ENCODE results near the gene FAM163B.

FAM163B gene

GRCh38 chr9:133591985-133592384 lies 17.2 kb downstream of the FAM163B start:
- peaks cover 22% of the 10 kb centered on the region for H3K27me3 Mint-ChIP-seq
- H3K36me3 Mint-ChIP-seq, result no peaks in the 10 kb centered on the region
- DNase-seq (ENCODE audit: low spot score in 2 of 2), result no peak
- no peak for ATAC-seq (ENCODE audit: low read depth)
- H3K4me3 Mint-ChIP-seq, result no peak overlapping the region
- H3K4me1 Mint-ChIP-seq, result no peaks in the 10 kb centered on the region
- peaks cover 3% of the 10 kb centered on the region for H3K9me3 Mint-ChIP-seq
- H3K27ac Mint-ChIP-seq, result no peak overlapping the region

DNA sequence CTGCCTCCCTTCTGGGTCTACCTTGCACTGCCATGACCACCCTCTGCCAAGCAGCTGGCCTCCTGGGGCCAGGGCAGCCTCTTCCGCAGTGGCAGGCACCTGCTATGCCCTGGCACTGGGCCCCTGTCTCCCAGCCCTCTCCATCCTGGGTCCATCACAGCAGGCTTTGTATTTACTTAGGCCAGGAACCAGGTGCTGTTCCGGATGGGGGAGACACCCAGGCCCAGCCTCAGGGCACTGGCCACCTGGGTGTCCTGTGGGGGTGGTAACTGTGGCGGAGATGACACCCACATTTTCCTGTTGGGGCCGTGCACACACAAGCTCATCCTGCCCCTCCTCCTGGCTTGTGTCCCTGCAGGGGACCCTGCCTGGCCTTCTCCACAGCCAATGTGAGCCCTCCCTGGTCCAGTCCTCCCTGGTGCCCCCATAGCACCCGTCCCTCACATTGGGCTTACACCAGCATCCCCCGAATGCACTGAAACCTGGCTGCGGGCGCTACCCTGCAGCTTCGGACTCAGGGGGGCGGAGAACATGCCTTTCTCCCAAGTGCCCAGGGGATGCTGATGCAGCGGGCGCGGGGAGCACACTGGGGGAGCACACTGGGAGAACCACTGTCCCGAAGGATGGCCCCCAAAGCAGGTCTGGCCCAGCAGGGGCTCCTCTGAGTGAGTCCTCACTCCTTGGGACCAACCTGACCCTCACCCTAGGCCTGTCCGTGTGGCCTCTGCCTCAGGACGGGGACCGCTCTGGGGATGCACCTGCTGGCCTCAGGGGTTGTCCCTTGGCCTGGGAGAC lies 17.9 kb downstream of the FAM163B start:
- Mint-ChIP-seq H3K4me3 (no peak overlapping the region), H3K27ac (no peak overlapping the region), H3K27me3 (peaks cover 22% of the 10 kb centered on the region), H3K4me1 (no peaks in the 10 kb centered on the region), H3K36me3 (no peaks in the 10 kb centered on the region), H3K9me3 (peaks cover 2% of the 10 kb centered on the region)
- DNase-seq (ENCODE audit: low spot score in 2 of 2), result no peak
- ATAC-seq (ENCODE audit: low read depth), result no peak

DNA sequence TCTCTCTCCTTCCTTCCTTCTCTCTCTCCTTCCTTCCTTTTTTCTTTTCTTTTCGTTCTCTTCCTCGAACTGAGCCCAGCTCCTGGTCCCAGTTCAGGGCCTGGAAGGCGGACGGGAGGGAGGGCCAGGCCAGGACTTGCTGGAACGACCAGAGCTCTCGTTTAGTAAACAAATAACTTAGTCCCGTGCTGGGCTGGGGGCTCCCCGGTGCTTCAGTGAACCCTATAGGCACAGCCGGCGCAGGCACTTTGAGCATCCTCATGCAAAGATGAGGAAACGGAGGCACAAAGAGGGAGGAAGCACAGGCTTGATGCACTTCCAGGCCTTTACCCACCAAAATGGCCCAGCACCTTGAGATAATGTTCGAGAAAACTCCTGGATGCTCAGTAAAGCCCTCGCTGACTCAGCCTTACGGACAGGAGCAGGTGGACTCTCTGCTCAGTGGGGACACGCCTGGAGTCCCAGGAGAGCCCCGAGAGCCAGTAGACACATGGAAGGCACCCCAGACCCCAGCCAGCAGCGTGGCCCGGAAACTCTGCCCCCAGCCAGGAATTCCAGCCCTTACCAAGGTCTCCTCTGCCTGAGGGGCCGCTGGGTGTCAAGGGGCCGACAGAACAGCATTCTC lies 18.8 kb downstream of the FAM163B start:
- H3K27ac Mint-ChIP-seq, result peak overlapping the region; percentile 48

GRCh38 chr9:133589454-133590227 lies 19.5 kb downstream of the FAM163B start:
- no peak for ATAC-seq (ENCODE audit: low read depth)
- no peak overlapping the region for H3K4me3 Mint-ChIP-seq
- H3K9me3 Mint-ChIP-seq, result peaks cover 2% of the 10 kb centered on the region
- H3K27me3 Mint-ChIP-seq, result peaks cover 19% of the 10 kb centered on the region
- no peaks in the 10 kb centered on the region for H3K36me3 Mint-ChIP-seq
- no peak for DNase-seq (ENCODE audit: low spot score in 2 of 2)
- peak overlapping the region; percentile 48 for H3K27ac Mint-ChIP-seq
- peaks cover 3% of the 10 kb centered on the region for H3K4me1 Mint-ChIP-seq

More for the DNA sequence above, 18.8 kb downstream of the FAM163B start:
- Mint-ChIP-seq H3K36me3 (no peaks in the 10 kb centered on the region), H3K4me1 (peaks cover under 1% of the 10 kb centered on the region), H3K9me3 (peaks cover 2% of the 10 kb centered on the region), H3K27me3 (peaks cover 19% of the 10 kb centered on the region), H3K4me3 (no peak overlapping the region)
- no peak for ATAC-seq (ENCODE audit: low read depth)
- DNase-seq (ENCODE audit: low spot score in 2 of 2), result no peak

DNA sequence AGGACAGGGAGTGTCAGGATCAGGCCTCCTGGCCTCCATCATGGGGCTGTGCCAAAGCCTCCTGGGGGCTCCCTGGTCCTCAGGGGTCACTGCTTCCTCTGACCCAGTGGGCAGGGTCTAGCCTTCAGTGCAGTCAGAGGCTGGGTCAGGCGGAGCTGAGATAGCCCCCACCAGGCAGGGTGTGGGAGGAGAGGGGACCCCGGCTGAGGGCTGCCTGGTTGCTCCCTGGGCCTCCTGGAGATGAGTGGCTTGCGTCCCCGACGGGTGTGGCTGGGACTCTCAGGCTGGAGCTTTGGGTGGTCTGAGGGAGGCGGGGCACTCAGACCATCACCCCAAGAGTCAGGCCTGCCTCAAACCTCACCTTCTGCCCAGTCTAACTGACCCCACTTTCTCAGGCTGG lies 21.7 kb downstream of the FAM163B start:
- Mint-ChIP-seq H3K27me3 (peaks cover 16% of the 10 kb centered on the region), H3K36me3 (no peaks in the 10 kb centered on the region), H3K4me1 (peaks cover 6% of the 10 kb centered on the region), H3K9me3 (peaks cover 2% of the 10 kb centered on the region), H3K4me3 (no peak overlapping the region), H3K27ac (no peak overlapping the region)
- DNase-seq (ENCODE audit: low spot score in 2 of 2) (no peak), ATAC-seq (ENCODE audit: low read depth) (no peak)

GRCh38 chr9:133587051-133587450 lies 22.1 kb downstream of the FAM163B start:
- ATAC-seq (ENCODE audit: low read depth) (no peak), DNase-seq (ENCODE audit: low spot score in 2 of 2) (no peak)
- Mint-ChIP-seq H3K9me3 (peaks cover 2% of the 10 kb centered on the region), H3K27ac (no peak overlapping the region), H3K27me3 (peaks cover 17% of the 10 kb centered on the region), H3K36me3 (no peaks in the 10 kb centered on the region), H3K4me3 (no peak overlapping the region), H3K4me1 (peaks cover 6% of the 10 kb centered on the region)

DNA sequence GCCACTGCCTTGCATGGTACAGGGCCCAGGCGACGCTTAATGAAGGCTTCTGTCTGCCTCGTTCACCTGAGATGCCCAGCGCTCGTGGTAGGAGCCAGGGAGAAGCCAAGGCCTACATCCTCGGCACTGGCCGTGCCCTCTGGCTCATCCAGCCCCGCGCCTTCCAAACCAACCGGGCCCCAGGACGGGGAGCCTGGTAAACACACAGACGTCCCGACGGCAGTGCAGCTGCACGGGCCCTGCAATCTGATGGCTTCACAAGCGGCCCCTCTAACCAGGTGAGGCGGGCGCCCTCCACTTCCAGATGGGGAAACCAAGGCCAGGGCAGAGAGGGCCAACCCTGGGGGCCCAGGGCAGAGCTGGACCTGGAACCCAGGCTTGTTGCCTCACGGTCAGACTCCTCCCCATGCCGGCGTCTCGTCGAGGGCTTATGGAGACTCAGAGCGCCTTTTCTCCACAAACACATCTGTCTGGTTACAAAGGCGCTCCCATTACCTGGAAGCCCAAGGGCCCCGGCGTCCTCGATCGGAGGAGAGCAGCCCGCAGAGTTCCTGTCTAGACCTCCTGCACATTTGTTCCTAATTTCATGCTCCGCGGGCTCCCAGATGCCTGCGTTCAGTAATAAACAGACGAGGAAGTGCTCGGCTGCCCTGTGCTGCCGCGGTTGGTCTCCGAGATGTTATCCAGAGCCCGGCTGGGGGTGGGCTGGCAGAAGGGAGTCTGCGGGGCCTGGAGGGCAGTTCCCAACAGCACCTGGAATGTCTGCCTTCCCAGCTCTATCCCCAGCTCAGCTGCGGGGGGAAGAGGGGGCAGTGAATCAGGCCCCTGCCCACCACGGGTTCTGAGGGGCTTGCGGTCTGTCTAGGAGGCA lies 23.5 kb downstream of the FAM163B start:
- DNase-seq (ENCODE audit: low spot score in 2 of 2) (no peak), ATAC-seq (ENCODE audit: low read depth) (peak; percentile 32)
- H3K4me1 Mint-ChIP-seq, result peaks cover 6% of the 10 kb centered on the region
- H3K9me3 Mint-ChIP-seq, result peaks cover 2% of the 10 kb centered on the region
- H3K27ac Mint-ChIP-seq, result no peak overlapping the region
- H3K4me3 Mint-ChIP-seq, result no peak overlapping the region
- no peaks in the 10 kb centered on the region for H3K36me3 Mint-ChIP-seq
- peaks cover 20% of the 10 kb centered on the region for H3K27me3 Mint-ChIP-seq

- Mint-ChIP-seq H3K36me3 (no peaks in the 10 kb centered on the region), H3K9me3 (peaks cover 2% of the 10 kb centered on the region), H3K27ac (no peak overlapping the region), H3K4me1 (peaks cover 10% of the 10 kb centered on the region), H3K27me3 (peaks cover 22% of the 10 kb centered on the region), H3K4me3 (no peak overlapping the region)
- no peak for DNase-seq (ENCODE audit: low spot score in 2 of 2)
- ATAC-seq (ENCODE audit: low read depth), result peak; percentile 59
These were observed 24.4 kb downstream of the FAM163B start for GRCh38 chr9:133584559-133585476.

- no peak overlapping the region for H3K4me3 Mint-ChIP-seq
- DNase-seq (ENCODE audit: low spot score in 2 of 2) (no peak), ATAC-seq (ENCODE audit: low read depth) (no peak)
- peaks cover 2% of the 10 kb centered on the region for H3K9me3 Mint-ChIP-seq
- no peak overlapping the region for H3K27ac Mint-ChIP-seq
- H3K27me3 Mint-ChIP-seq, result peaks cover 24% of the 10 kb centered on the region
- H3K4me1 Mint-ChIP-seq, result peaks cover 10% of the 10 kb centered on the region
- H3K36me3 Mint-ChIP-seq, result no peaks in the 10 kb centered on the region
These were observed 25.0 kb downstream of the FAM163B start for GRCh38 chr9:133584167-133584558.

DNA sequence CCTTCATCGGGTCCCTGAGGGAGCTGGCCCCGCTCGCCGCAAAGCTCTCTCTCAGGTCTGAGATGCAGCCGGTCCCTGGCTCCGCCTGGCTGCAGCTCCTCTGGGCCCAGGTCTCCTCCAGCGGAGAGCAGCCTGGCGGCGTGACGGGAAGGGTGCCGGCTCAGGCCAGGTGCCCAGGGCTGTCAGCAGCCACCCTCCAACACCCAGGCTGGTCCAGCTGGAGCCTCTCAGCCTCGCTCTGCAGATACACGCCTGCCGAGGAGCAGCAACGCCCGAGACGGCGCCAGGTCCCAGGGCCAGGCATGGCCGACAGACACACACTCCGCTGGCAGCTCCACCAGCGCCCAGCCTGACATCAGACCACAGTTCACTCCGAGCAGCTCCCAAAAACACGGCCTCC lies 25.6 kb downstream of the FAM163B start:
- DNase-seq (ENCODE audit: low spot score in 2 of 2), result no peak
- Mint-ChIP-seq H3K4me3 (no peak overlapping the region), H3K4me1 (peaks cover 10% of the 10 kb centered on the region), H3K27ac (no peak overlapping the region), H3K27me3 (peaks cover 26% of the 10 kb centered on the region), H3K9me3 (peaks cover 2% of the 10 kb centered on the region), H3K36me3 (no peaks in the 10 kb centered on the region)
- ATAC-seq (ENCODE audit: low read depth), result no peak

GRCh38 chr9:133583111-133583510 lies 26.1 kb downstream of the FAM163B start:
- peaks cover 13% of the 10 kb centered on the region for H3K4me1 Mint-ChIP-seq
- H3K36me3 Mint-ChIP-seq, result no peaks in the 10 kb centered on the region
- H3K27me3 Mint-ChIP-seq, result peaks cover 29% of the 10 kb centered on the region
- H3K27ac Mint-ChIP-seq, result no peak overlapping the region
- no peak for ATAC-seq (ENCODE audit: low read depth)
- H3K4me3 Mint-ChIP-seq, result no peak overlapping the region
- H3K9me3 Mint-ChIP-seq, result no peaks in the 10 kb centered on the region
- DNase-seq (ENCODE audit: low spot score in 2 of 2), result no peak

- DNase-seq (ENCODE audit: low spot score in 2 of 2) (no peak), ATAC-seq (ENCODE audit: low read depth) (no peak)
- Mint-ChIP-seq H3K27ac (no peak overlapping the region), H3K4me3 (no peak overlapping the region), H3K27me3 (peaks cover 30% of the 10 kb centered on the region), H3K4me1 (peaks cover 13% of the 10 kb centered on the region), H3K9me3 (no peaks in the 10 kb centered on the region), H3K36me3 (no peaks in the 10 kb centered on the region)
These were observed 26.6 kb downstream of the FAM163B start for GRCh38 chr9:133582501-133583045.
